Keratinocyte (primary cell): Measurements from ENCODE around the gene GABRB1. TPM values are rescaled to one million over a fixed set of nuclear protein-coding genes. Genes with fewer than 3 reads are reported as not detected.

Experiments
- DNase-seq: peaks from one replicate; pipeline ENCODE4 v3.0.0-alpha.2; 2011; ENCODE audit warnings: low read depth, missing footprints, low spot score
- FAIRE-seq: peaks from 2 replicates; lab custom pipeline; 2011; peaks lifted over from hg19 to GRCh38; lab: Jason Lieb, UNC
- H2AFZ ChIP-seq: 2 replicates; pipeline ENCODE4 v1.6.0; 2012; ENCODE audit warnings: low read length, control low read depth, inconsistent platforms; ENCODE audit not compliant: control insufficient read depth
- H3K27ac ChIP-seq: 2 replicates; pipeline ENCODE4 v1.5.1; 2011; ENCODE audit warnings: low read length; ENCODE audit not compliant: control insufficient read depth, insufficient read depth
- H3K27me3 ChIP-seq: 3 replicates; pipeline ENCODE4 v1.6.0; 2011; ENCODE audit warnings: low read length; ENCODE audit not compliant: control insufficient read depth, insufficient read depth; ENCODE audit errors: extremely low read depth
- H3K36me3 ChIP-seq, 2 experiments: 2 replicates in 1 of 2; 3 replicates in 1 of 2; pipeline ENCODE4 v1.5.1; 2011; ENCODE audit warnings: low read length in 2 of 2, mild to moderate bottlenecking in 1 of 2; ENCODE audit not compliant: control insufficient read depth in 2 of 2, insufficient read depth in 2 of 2; ENCODE audit errors: extremely low read depth in 1 of 2
- H3K4me1 ChIP-seq: 3 replicates; pipeline ENCODE4 v1.5.1; 2011; ENCODE audit warnings: low read length; ENCODE audit not compliant: control insufficient read depth, insufficient read depth; ENCODE audit errors: extremely low read depth
- H3K4me2 ChIP-seq: 3 replicates; pipeline ENCODE4 v1.6.0; 2011; ENCODE audit warnings: low read depth, low read length; ENCODE audit not compliant: control insufficient read depth, insufficient read depth; ENCODE audit errors: extremely low read depth
- H3K4me3 ChIP-seq, 3 experiments: fragments of 200-600 bp in 1 of 3; sonication (generic) in 1 of 3; 2 replicates in 2 of 3; 3 replicates in 1 of 3; pipeline ENCODE4 v1.5.1; 2011 to 2016; ENCODE audit warnings: low read length in 3 of 3, mild to moderate bottlenecking in 3 of 3, control low read depth in 2 of 3, inconsistent platforms in 1 of 3, low read depth in 1 of 3, mixed read lengths in 1 of 3, mixed run types in 1 of 3, moderate library complexity in 1 of 3; ENCODE audit not compliant: control insufficient read depth in 2 of 3, insufficient read depth in 2 of 3; ENCODE audit errors: extremely low read depth in 1 of 3
- H3K79me2 ChIP-seq: 2 replicates; pipeline ENCODE4 v1.6.0; 2012; ENCODE audit warnings: low read length; ENCODE audit not compliant: control insufficient read depth, insufficient read depth
- H3K9ac ChIP-seq: 3 replicates; pipeline ENCODE4 v1.6.0; 2011; ENCODE audit warnings: low read length; ENCODE audit not compliant: control insufficient read depth, insufficient read depth; ENCODE audit errors: extremely low read depth
- H3K9me1 ChIP-seq: 3 replicates; pipeline ENCODE4 v1.6.0; 2011; ENCODE audit warnings: low read length; ENCODE audit not compliant: control insufficient read depth, insufficient read depth; ENCODE audit errors: extremely low read depth
- H3K9me3 ChIP-seq: 2 replicates; pipeline ENCODE4 v1.5.1; 2012; ENCODE audit warnings: low read depth, low read length; ENCODE audit not compliant: control insufficient read depth
- H4K20me1 ChIP-seq: 3 replicates; pipeline ENCODE4 v1.6.0; 2011; ENCODE audit warnings: low read length; ENCODE audit not compliant: control insufficient read depth, insufficient read depth; ENCODE audit errors: extremely low read depth
- EZH2 ChIP-seq: IDR thresholded peaks from one replicate; pipeline ENCODE4 v1.6.1; 2012; ENCODE audit warnings: inconsistent platforms, mild to moderate bottlenecking, low read length, moderate library complexity
- dilution Hi-C: fragments of 300-500 bp; cut with MboI; formaldehyde crosslinking; loops from one replicate; pipeline ENCODE4 v1.7.0; 2020; ENCODE audit warnings: low sequenced_read_pairs; ENCODE audit not compliant: extremely low pct_ligation_motif_present
- polyA plus RNA-seq, 5 experiments: library from polyadenylated mRNA; depleted of rRNA in 3 of 5; stranded (reverse) in 3 of 5; stranded (forward) in 1 of 5; unstranded in 1 of 5; fragments of >200 nt; gene quantifications; 1 replicate in 1 of 5; 2 replicates in 3 of 5; 3 replicates in 1 of 5; pipeline versions ENCODE4 v1.2.1 to v1.2.3, GENCODE V29; 2011 to 2012; ENCODE audit warnings: missing spikeins in 2 of 5, low read depth in 1 of 5, low replicate concordance in 1 of 5
- TF ChIP-seq, protein P1 (sequence below), 3 experiments: IDR thresholded peaks in 1 of 3; conservative IDR thresholded peaks in 1 of 3; optimal IDR thresholded peaks in 1 of 3; 2 replicates in 2 of 3; 3 replicates in 1 of 3; pipeline versions ENCODE3 to v1.5.1; 2011; ENCODE audit warnings: low read length in 3 of 3, mild to moderate bottlenecking in 3 of 3, moderate library complexity in 2 of 3, control low read depth in 1 of 3, inconsistent platforms in 1 of 3; ENCODE audit not compliant: insufficient read depth in 2 of 3; ENCODE audit errors: extremely low read depth in 1 of 3

GABRB1 gene
- polyA plus RNA-seq, 1 donor (not counting 4 experiments of a cell fraction or from before 2014, with no cell fraction given), result not detected

DNA sequence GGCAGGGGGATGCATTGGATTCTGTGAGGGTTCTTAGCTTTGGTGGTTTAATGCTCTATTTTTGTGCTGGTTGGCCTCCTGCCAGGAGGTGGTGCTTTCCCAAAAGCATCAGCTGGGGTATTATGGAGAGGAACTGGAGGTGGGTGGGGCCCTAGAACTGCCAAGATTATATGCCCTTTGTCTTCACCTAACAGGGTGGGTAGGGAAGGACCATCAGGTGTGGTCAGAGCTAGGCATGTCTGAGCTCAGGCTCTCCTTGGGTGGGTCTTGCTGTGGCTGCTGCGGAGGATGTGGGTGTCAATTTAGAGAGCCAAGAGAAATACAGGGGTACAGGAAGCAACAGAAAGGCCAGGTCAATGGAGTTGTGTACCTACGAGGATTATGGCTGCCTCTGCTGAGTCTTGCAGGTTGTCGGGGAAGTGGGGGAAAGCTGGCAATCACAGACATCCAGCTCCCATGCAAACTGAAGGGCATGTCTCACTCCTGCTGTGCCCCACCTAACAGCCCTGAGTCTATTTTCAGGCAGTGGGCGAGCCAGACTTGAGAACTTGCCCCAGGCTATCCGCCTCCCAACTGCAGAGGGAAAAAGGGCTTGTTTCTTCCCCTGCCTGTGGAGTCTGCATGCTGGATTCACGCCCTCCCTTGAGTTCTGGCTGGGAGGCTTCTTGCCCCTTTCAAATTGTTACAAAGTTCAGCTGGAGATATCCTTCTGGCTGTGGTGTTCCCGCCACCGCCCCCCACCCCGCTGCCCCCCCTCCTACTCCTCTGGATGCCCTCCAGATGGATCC, 220.2 kb downstream of the GABRB1 start:
- Histone ChIP-seq H3K36me3 (no peaks in the 10 kb centered on the region), H2AFZ (peak overlapping the region; percentile 28), H3K27me3 (no peaks in the 10 kb centered on the region), H3K9me3 (no peaks in the 10 kb centered on the region), H3K9me1 (no peaks in the 10 kb centered on the region), H3K79me2 (no peaks in the 10 kb centered on the region), H3K9ac (no peak overlapping the region), H3K4me2 (peak overlapping the region; percentile 14), H4K20me1 (no peaks in the 10 kb centered on the region), H3K4me1 (peaks cover 4% of the 10 kb centered on the region), H3K27ac (no peak overlapping the region), H3K4me3 (no peak overlapping the region)
- TF ChIP-seq, protein P1, sequence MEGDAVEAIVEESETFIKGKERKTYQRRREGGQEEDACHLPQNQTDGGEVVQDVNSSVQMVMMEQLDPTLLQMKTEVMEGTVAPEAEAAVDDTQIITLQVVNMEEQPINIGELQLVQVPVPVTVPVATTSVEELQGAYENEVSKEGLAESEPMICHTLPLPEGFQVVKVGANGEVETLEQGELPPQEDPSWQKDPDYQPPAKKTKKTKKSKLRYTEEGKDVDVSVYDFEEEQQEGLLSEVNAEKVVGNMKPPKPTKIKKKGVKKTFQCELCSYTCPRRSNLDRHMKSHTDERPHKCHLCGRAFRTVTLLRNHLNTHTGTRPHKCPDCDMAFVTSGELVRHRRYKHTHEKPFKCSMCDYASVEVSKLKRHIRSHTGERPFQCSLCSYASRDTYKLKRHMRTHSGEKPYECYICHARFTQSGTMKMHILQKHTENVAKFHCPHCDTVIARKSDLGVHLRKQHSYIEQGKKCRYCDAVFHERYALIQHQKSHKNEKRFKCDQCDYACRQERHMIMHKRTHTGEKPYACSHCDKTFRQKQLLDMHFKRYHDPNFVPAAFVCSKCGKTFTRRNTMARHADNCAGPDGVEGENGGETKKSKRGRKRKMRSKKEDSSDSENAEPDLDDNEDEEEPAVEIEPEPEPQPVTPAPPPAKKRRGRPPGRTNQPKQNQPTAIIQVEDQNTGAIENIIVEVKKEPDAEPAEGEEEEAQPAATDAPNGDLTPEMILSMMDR (optimal IDR thresholded peaks at IDR 0.05 in 1 of 3, IDR thresholded peaks at IDR 0.05 in 1 of 3, conservative IDR thresholded peaks at IDR 0.05 in 1 of 3; ENCODE audit: extremely low read depth in 1 of 3, insufficient read depth in 2 of 3, low read length in 3 of 3), result no peak
- TF ChIP-seq EZH2, result no peak
- dilution Hi-C loops, result no loop called here
- no peak for FAIRE-seq
- DNase-seq, result no peak

DNA sequence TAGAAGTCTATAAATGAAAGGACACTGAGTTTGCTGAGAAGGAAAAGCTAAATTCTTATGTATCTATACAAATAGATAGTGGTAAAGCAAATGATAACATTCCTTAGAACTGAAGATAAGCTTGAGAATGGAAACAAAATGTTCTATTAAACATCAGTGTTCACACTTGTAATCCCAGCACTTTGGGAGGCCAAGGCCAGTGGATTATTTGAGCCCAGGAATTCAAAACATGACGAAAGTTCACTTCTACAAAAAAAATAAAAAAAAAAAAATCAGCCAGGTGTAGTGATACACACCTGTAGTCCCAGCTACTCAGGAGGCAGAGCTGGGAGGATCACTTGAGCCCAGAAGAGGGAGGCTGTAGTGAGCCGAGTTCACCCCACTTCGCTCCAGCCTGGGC, 232.4 kb downstream of the GABRB1 start:
- no peak for FAIRE-seq
- Histone ChIP-seq H3K9me3 (no peaks in the 10 kb centered on the region), H3K9me1 (no peaks in the 10 kb centered on the region), H3K36me3 (no peaks in the 10 kb centered on the region), H2AFZ (no peak overlapping the region), H3K4me2 (no peak overlapping the region), H3K79me2 (no peaks in the 10 kb centered on the region), H3K4me1 (no peaks in the 10 kb centered on the region), H3K9ac (no peak overlapping the region), H4K20me1 (no peaks in the 10 kb centered on the region), H3K27me3 (no peaks in the 10 kb centered on the region), H3K4me3 (no peak overlapping the region), H3K27ac (no peak overlapping the region)
- no peak for TF ChIP-seq EZH2
- TF ChIP-seq, protein P1 (optimal IDR thresholded peaks at IDR 0.05 in 1 of 3, IDR thresholded peaks at IDR 0.05 in 1 of 3, conservative IDR thresholded peaks at IDR 0.05 in 1 of 3; ENCODE audit: extremely low read depth in 1 of 3, insufficient read depth in 2 of 3, low read length in 3 of 3), result no peak
- dilution Hi-C loops, result no loop called here
- no peak for DNase-seq
